GM12891 (cell line): ENCODE data around the gene ALKAL2.

Experiments
- POLR2A ChIP-seq: IDR thresholded peaks from 2 replicates; pipeline ENCODE4 v1.6.1; 2011; ENCODE audit warnings: low read depth, low read length, control low read depth
- POLR2AphosphoS5 ChIP-seq: IDR thresholded peaks from 2 replicates; pipeline ENCODE4 v1.6.1; 2011; ENCODE audit warnings: low read depth, low read length, control low read depth
- TAF1 ChIP-seq: IDR thresholded peaks from 2 replicates; pipeline ENCODE4 v1.6.1; 2011; ENCODE audit warnings: low read depth, low read length, control low read depth

DNA sequence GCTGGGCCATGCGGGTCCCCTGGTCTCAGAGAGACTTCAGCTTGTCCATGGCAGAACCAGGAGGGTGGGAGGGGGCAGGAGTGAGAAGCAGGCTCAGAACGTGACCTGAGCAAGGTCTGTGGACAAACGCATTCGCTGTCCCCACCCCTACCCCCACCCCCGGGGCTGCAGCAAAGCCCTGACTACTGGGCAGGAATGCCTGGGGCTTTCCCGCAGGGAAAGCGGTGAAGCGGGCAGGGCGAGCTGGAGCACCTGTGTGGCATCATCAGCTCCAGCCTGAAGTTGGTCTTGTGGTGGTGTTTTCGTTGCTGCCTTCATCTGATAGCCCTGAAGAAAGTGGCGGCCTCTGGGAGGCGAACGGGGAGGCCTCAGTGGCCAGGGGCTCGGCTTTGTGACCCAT lies 26.1 kb upstream of the ALKAL2 start:
- no peak for TF ChIP-seq POLR2A
- TF ChIP-seq POLR2AphosphoS5 = no peak
- no peak for TF ChIP-seq TAF1
